Type B pancreatic cell (in vitro differentiated cells): ENCODE measurements around the gene CALML6. TPM values are rescaled to one million over a fixed set of nuclear protein-coding genes. Genes with fewer than 3 reads are reported as not detected.

ENCODE experiments used
- DNase-seq: peaks from one replicate; pipeline ENCODE4 v3.0.0; 2021; ENCODE audit warnings: mixed read lengths; ENCODE audit not compliant: unreplicated experiment; ENCODE audit errors: extremely low spot score
- H3K27ac Mint-ChIP-seq: 2 replicates; pipeline ENCODE4 v1.8.0; 2021; ENCODE audit warnings: mild to moderate bottlenecking, mixed read lengths
- H3K27me3 Mint-ChIP-seq: 2 replicates; pipeline ENCODE4 v1.8.0; 2021; ENCODE audit warnings: mixed read lengths
- H3K36me3 Mint-ChIP-seq: 2 replicates; pipeline ENCODE4 v1.8.0; 2021; ENCODE audit warnings: mixed read lengths
- H3K4me1 Mint-ChIP-seq: one replicate; pipeline ENCODE4 v1.8.0; 2021; ENCODE audit warnings: mixed read lengths; ENCODE audit not compliant: unreplicated experiment
- H3K4me3 Mint-ChIP-seq: 2 replicates; pipeline ENCODE4 v1.8.0; 2021; ENCODE audit warnings: mild to moderate bottlenecking, mixed read lengths
- H3K9me3 Mint-ChIP-seq: 2 replicates; pipeline ENCODE4 v1.8.0; 2021; ENCODE audit warnings: mixed read lengths
- total RNA-seq: library from RNA; stranded (reverse); gene quantifications from 2 replicates; pipeline ENCODE4 v1.2.1, GENCODE V29; 2021; ENCODE audit warnings: low replicate concordance
- TF ChIP-seq, protein P1 (sequence below): fragments of 200-600 bp; sonication (generic); conservative IDR thresholded peaks from 2 replicates; pipeline ENCODE4 v1.5.0; 2021; ENCODE audit warnings: antibody characterized with exemption, mild to moderate bottlenecking

CALML6 gene
- total RNA-seq, 1 donor from 2014 or later: 0.65 TPM

DNA sequence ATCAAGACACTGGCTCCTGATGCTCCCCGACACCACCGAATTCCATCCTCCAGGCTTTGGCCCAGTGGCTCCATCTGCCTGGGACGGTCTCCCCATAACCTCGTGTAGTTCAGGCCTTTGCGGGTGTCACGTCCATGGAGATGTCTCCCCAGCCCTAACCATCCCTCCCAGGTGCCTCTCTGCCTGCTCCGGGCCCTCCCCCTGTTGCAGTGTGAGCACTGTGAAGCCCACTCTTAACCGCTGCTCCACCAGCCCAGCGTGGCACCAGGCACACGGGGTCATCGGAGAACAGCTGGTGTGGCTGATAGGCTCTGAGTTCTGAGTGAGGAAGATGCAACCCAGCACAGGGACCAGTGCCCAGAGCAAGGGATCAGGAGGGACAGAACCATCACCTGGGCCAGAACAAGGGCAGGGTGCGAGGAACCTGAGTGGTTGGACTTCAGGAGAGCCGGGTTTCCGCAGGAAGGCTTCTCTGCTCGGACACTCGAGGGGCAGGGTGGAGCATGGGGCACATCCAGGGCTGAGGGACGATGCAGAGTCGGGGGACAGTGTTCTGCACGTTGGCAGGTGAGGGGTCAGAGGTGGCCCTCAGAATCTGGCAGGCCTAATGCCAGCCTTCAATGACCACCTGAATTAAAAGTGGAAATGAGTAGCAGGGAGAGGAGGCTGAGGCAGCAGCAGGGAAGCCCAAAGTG is 21.6 kb upstream of the CALML6 start:
- DNase-seq: no peak
- Mint-ChIP-seq H3K9me3 (no peaks in the 10 kb centered on the region), H3K36me3 (peaks cover 7% of the 10 kb centered on the region), H3K4me3 (peak overlapping the region; percentile 62), H3K4me1 (peaks cover 23% of the 10 kb centered on the region), H3K27ac (peak overlapping the region; percentile 67), H3K27me3 (no peaks in the 10 kb centered on the region)
- TF ChIP-seq, protein P1, sequence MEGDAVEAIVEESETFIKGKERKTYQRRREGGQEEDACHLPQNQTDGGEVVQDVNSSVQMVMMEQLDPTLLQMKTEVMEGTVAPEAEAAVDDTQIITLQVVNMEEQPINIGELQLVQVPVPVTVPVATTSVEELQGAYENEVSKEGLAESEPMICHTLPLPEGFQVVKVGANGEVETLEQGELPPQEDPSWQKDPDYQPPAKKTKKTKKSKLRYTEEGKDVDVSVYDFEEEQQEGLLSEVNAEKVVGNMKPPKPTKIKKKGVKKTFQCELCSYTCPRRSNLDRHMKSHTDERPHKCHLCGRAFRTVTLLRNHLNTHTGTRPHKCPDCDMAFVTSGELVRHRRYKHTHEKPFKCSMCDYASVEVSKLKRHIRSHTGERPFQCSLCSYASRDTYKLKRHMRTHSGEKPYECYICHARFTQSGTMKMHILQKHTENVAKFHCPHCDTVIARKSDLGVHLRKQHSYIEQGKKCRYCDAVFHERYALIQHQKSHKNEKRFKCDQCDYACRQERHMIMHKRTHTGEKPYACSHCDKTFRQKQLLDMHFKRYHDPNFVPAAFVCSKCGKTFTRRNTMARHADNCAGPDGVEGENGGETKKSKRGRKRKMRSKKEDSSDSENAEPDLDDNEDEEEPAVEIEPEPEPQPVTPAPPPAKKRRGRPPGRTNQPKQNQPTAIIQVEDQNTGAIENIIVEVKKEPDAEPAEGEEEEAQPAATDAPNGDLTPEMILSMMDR: no peak

DNA sequence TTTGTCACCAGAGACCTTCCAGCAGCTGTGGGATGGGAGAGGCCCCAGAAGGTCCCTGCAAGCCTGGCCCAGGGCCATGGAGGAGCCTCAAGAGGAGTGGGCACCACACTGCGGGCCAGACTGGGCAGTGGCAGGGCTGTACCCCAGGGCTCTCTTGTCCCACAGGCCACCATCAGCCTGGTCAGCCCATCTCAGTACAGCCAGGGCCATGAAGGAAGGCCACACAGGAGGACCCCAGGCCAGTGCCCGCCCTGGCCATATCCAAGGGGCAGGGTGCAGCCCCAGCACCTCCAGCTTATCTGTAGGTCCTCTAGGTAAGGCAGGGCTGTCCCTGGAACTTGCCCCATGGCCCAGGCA is 21.1 kb upstream of the CALML6 start:
- Mint-ChIP-seq H3K36me3 (peaks cover 4% of the 10 kb centered on the region), H3K9me3 (no peaks in the 10 kb centered on the region), H3K4me3 (no peak overlapping the region), H3K4me1 (peaks cover 18% of the 10 kb centered on the region), H3K27me3 (no peaks in the 10 kb centered on the region), H3K27ac (no peak overlapping the region)
- no peak for DNase-seq
- TF ChIP-seq, protein P1: no peak

DNA sequence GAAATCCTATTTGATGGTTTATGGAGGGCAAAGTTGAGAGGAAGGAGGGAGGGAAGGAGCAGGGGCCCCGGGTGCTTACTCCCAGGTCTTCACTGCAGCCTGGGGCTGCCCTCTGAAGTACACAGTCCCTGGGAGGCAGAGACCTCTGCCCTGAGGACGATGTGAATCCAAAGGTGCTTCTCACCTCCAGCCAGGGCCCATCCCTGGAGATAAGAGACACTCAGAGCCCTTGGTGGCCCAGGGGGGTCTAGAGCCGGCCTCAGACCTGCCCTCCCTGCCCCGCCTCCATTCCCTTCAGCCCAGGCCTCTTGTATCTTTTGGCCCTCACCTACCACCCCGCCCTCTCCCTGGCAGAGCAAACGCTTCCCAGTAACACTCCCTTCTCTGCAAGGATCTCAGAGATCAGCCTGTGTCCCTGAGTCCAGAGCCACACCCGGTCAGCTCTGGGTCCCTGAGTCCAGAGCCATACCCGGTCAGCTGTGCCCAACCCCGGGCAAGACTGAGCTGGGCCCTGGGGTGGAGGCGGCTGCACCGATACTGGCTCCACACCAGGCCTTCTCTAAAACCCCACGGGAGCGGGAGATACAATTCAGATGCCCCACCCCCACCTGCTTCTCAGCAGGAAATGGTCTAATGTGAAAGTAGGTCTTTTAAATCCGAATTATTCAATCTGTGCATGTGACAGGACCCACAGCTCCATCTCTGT is 20.6 kb upstream of the CALML6 start:
- DNase-seq: no peak
- TF ChIP-seq, protein P1: no peak
- H3K36me3 Mint-ChIP-seq: no peaks in the 10 kb centered on the region
- H3K9me3 Mint-ChIP-seq: no peaks in the 10 kb centered on the region
- H3K4me1 Mint-ChIP-seq: peaks cover 14% of the 10 kb centered on the region
- H3K27ac Mint-ChIP-seq: peak overlapping the region; percentile 90
- no peaks in the 10 kb centered on the region for H3K27me3 Mint-ChIP-seq
- H3K4me3 Mint-ChIP-seq: peak overlapping the region; percentile 64

DNA sequence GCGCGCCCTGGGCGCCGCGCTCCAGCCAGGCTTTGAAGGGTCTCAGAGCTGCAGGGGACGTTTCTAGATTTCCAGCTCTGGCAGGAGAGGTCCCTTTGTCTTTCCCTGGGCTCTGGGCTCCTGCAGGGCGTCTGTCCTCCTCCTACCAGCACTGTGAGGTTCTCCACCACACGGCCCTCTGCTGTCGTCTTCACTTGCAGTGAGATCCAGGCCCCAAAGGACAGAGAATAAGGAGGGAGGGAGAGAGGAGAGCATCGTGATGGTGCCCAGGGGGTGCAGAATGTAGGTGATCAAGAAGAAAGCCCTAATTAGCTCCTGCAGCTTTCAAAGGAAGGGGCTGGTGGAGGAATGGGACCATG is 20.0 kb upstream of the CALML6 start:
- H3K36me3 Mint-ChIP-seq: no peaks in the 10 kb centered on the region
- H3K27ac Mint-ChIP-seq: peak overlapping the region; percentile 90
- TF ChIP-seq, protein P1: no peak
- no peaks in the 10 kb centered on the region for H3K9me3 Mint-ChIP-seq
- peak overlapping the region; percentile 64 for H3K4me3 Mint-ChIP-seq
- no peaks in the 10 kb centered on the region for H3K27me3 Mint-ChIP-seq
- DNase-seq: no peak
- peaks cover 14% of the 10 kb centered on the region for H3K4me1 Mint-ChIP-seq

DNA sequence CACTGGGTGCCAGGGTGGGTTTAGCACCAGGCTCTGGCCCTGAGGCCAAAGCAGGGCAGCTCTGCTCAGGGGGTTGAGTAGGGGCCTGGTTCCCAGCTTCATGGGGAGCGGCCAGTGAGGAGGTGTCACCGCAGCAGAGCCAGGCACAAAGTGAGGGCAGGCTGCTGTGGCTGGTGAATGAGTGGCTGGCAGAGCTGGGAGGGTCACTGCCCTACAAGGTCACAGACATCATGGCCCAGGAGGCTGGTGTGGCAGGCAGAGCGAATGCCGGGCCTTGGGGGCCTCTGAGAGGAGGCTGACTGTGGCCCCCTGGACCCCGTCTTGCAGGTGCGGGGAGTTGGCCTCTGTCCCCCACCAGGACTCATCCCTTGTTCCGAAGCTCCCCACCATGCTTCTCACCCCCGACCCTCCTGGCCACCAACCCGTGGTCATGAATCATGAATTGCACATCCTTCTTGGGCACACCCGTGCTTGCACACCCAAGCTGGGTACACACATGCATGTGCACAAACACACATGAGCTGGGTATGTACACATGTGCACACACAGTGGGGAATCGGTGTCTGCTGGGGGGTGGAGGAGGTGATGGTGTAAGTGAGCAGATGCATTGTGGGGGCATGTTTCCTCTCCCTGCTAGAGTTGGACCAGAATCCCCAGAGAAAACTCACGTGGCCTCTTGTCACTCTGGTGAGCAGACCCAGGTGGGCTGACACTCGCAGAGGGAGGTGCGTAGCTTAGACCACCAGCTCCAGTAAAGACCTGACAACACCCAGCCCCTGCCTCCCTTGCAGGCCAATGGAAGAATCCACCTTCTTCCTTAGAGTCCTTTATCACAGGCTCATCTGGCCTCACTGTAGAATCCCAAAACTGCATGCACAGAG is 19.4 kb upstream of the CALML6 start:
- Mint-ChIP-seq H3K27ac (peak overlapping the region; percentile 37), H3K4me3 (no peak overlapping the region), H3K36me3 (no peaks in the 10 kb centered on the region), H3K27me3 (no peaks in the 10 kb centered on the region), H3K4me1 (peaks cover 14% of the 10 kb centered on the region), H3K9me3 (no peaks in the 10 kb centered on the region)
- TF ChIP-seq, protein P1: no peak
- DNase-seq: no peak
